LNCAP (cell line): Measurements from ENCODE around the gene PCYT2.

Source experiments
- TF ChIP-seq, protein P1 (sequence below): fragments of 450-650 bp; IDR thresholded peaks from 2 replicates; pipeline ENCODE4 v1.5.1; 2017; ENCODE audit warnings: mild to moderate bottlenecking

Gene PCYT2

DNA sequence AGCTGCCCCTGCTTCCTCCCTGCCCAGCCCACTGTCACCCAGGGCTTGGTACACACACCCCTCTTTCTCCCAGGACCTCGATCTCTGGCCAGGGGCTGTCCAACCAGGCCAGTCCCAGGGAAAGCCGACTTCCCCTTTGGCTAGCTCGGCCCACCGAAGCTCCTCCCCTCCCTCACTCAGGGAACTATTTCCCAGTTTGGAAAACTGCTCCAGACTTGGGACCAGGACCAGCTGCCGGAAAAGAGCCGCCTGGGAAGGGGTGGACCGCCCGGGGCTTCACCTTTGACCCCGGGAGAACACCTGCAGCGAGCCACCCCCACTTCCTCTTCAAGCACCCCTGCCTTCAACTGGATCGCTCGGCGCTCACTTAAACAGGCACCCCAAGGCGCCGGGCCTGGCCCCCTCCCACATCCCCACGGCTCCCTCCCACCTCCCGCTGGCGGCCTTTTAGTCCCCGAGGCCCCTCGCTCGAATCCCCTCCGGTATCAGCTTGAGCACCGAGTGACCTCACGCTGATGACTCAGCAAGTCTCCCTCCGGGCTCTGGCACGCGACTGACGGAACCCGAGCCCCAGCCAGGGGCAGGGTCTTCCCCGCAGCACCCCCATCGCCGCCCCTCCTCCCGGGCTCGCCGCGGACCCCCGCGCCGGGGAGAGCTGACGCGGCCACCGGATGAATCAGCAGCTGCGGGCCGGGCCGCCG, 15.4 kb upstream of the PCYT2 start:
- TF ChIP-seq, protein P1, sequence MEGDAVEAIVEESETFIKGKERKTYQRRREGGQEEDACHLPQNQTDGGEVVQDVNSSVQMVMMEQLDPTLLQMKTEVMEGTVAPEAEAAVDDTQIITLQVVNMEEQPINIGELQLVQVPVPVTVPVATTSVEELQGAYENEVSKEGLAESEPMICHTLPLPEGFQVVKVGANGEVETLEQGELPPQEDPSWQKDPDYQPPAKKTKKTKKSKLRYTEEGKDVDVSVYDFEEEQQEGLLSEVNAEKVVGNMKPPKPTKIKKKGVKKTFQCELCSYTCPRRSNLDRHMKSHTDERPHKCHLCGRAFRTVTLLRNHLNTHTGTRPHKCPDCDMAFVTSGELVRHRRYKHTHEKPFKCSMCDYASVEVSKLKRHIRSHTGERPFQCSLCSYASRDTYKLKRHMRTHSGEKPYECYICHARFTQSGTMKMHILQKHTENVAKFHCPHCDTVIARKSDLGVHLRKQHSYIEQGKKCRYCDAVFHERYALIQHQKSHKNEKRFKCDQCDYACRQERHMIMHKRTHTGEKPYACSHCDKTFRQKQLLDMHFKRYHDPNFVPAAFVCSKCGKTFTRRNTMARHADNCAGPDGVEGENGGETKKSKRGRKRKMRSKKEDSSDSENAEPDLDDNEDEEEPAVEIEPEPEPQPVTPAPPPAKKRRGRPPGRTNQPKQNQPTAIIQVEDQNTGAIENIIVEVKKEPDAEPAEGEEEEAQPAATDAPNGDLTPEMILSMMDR: no peak

GRCh38 chr17:81925860-81926450, 14.8 kb upstream of the PCYT2 start:
- TF ChIP-seq, protein P1: no peak

DNA sequence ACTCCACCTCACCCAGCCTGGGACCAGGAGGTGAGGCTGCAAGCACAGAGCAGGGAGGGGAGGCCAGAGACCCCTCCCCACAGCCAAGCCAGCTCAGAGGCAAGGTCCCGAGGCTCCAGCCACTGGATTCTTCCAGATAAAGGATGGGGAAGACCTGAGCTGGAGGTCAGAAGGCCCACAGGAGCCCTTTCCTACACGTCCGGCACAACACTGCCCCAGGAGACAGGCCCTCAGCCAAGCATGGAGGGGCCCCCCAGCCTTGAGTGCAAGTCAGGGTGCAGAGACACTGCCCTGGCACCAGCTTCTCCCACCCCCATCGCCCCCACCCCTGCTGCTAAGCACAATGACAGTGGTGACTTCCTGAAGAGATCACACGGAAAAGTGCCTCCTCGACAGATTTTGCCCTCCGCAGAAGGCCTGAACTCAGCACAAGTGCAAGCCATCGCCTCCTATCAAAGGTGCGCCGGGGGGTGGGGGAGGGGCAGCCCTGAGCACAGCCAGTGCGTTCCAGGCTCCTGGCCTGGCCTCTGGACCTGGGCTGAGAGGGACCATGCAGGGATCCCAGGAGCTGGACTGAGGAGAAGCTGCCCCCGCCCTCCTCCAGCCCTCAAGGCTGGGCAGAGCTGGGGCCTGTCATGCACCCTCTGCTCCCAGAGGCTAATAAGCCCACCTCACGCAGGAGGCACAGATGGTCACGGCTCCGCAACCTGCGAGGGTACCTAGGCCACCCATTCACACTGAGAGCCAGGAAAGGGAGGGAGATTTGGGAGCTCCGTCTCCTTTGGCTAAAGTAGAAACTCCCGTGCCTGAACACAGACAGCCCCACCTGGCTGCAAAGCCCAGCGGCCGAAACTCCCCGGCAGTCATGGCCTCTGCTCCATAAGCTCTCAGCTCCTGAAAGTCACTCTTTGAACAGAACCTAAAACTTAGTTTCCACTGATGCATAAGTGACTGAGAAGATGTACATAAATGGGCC, 13.6 kb upstream of the PCYT2 start:
- TF ChIP-seq, protein P1: no peak

DNA sequence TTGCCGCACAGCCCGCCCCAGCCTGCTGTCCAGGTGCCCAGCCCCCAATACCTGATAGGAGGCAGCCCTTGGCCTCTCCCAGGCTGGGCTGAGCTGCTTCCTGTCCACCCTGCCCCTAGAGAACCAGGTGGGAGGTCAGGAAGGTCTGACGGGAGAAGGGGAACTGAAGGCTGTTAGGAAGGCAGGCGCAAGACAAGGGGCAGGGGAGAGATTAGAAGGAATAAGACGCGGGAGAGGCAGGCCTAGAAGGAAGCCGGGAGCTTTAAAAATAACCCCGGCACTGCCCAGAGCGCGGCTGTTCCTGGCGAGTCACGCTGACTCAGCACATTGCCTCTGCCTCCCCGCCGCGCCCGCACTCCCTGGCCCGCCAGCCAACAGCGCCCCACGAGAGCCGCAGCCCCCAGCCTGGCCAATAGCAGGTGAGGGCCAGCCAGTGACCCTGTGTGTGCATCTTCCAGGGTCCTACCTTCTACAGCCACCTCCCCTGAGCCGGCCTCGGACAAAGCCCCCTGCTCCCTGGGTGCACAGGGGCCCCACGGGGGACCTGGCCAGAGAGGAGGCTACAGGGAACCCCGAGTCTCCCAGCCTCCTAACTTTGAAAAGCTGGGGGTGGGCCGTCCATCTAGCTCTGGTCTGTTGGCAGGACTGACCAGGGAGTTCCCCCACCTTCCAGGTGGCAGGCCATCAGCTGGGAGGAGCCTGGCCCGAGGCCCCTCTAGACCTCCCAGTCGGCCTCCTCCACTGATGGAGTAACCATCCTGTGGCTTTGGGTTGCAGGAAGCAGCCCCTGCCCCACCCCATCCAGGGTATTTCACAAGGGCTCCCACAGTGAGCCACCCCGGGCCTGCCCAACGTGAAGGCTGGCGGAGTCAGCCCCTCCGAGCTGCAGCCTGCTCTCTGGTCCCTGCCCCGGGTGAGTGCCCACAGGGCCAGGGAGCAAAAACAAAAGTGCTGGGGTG, 12.4 kb upstream of the PCYT2 start:
- TF ChIP-seq, protein P1: no peak

GRCh38 chr17:81922566-81923301, 11.5 kb upstream of the PCYT2 start:
- TF ChIP-seq, protein P1: no peak

GRCh38 chr17:81921996-81922565, 10.9 kb upstream of the PCYT2 start:
- TF ChIP-seq, protein P1: no peak
